Measurements from ENCODE around the gene XPO6. TPM values are rescaled to one million over a fixed set of nuclear protein-coding genes. Genes with fewer than 3 reads are reported as not detected.

Gene XPO6
- total and polyA plus RNA-seq, 4 donors, result 27.5 to 50.0 (median 36.0) TPM

DNA sequence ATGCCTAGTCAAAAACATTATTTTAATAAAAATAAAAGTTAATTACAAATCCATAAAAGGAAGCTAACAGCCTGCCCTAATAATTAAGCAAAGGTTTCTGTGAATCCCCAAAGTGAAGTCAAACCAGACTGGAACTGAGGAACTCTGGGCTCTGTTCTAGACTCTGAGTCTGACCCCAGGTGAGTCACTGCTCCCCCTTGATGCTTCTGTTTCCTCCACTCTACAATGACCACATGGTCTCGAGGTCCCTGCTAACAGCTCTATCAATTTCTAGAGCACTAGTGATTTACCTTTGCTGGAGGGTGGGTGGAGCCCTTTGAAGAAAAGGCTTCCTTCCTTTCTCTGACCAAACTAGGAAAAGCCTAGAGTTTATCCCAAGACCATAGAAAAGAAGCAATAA lies 32.4 kb downstream of the XPO6 start:
- Histone ChIP-seq H3K4me1 (ENCODE audit: control insufficient read depth in 4 of 4, insufficient read depth in 4 of 4, low read length in 3 of 4) (peaks cover 0 to 14% (median 9%) of the 10 kb centered on the region in 4 donors), H3K27ac (ENCODE audit: low read depth in 1 of 2, low read length in 2 of 2) (no peak overlapping the region), H3K4me3 (ENCODE audit: low read depth in 1 of 3, low read length in 3 of 3) (no peak overlapping the region), H3K27me3 (ENCODE audit: control insufficient read depth in 4 of 4, insufficient read depth in 4 of 4, low read length in 3 of 4) (no peaks in the 10 kb centered on the region), H3K36me3 (ENCODE audit: control insufficient read depth in 4 of 4, insufficient read depth in 3 of 4, low read depth in 1 of 4, low read length in 3 of 4) (peaks cover 2 to 24% (median 6%) of the 10 kb centered on the region in 4 donors), H3K9me3 (ENCODE audit: control insufficient read depth in 4 of 4, low read length in 3 of 4) (no peaks in the 10 kb centered on the region), H3K9ac (ENCODE audit: low read depth in 1 of 2, low read length in 2 of 2) (no peak overlapping the region)
- no peak for TF ChIP-seq HNF4A (conservative IDR thresholded peaks at IDR 0.05)
- TF ChIP-seq YY1 (IDR thresholded peaks at IDR 0.05), result no peak
- DNase-seq (ENCODE audit: low spot score), result no peak
- WGBS, result 91% methylated on average over 1 of the region's 1 CpG

DNA sequence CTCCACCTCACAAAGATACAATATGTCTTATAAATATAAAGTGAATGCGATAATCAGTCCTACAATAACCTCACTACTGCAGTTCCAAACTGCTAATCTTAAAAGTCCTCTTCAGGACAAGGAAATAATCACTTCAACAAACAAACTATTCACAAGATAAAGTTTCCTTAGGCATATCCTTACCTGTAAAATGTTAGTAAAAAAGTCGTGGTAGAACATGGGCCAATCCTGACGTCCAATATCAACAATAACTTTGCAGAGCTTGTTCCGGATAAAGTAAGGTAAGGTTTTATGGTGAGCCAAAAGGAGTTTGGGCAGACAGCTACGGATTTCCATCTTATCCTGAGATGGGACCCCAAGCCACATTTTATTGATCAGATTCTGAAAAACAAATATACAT lies 36.0 kb downstream of the XPO6 start:
- Histone ChIP-seq H3K36me3 (ENCODE audit: control insufficient read depth in 4 of 4, insufficient read depth in 3 of 4, low read depth in 1 of 4, low read length in 3 of 4) (peaks cover 8 to 44% (median 19%) of the 10 kb centered on the region in 4 donors), H3K27ac (ENCODE audit: low read depth in 1 of 2, low read length in 2 of 2) (no peak overlapping the region), H3K9ac (ENCODE audit: low read depth in 1 of 2, low read length in 2 of 2) (no peak overlapping the region), H3K27me3 (ENCODE audit: control insufficient read depth in 4 of 4, insufficient read depth in 4 of 4, low read length in 3 of 4) (no peaks in the 10 kb centered on the region), H3K4me1 (ENCODE audit: control insufficient read depth in 4 of 4, insufficient read depth in 4 of 4, low read length in 3 of 4) (peaks cover 0 to 2% (median 0%) of the 10 kb centered on the region in 4 donors), H3K4me3 (ENCODE audit: low read depth in 1 of 3, low read length in 3 of 3) (no peak overlapping the region), H3K9me3 (ENCODE audit: control insufficient read depth in 4 of 4, low read length in 3 of 4) (no peaks in the 10 kb centered on the region)
- no peak for DNase-seq (ENCODE audit: low spot score)
- TF ChIP-seq RXRA (IDR thresholded peaks at IDR 0.05) (no peak), FOXA2 (IDR thresholded peaks at IDR 0.05) (no peak), JUND (IDR thresholded peaks at IDR 0.05) (no peak), YY1 (IDR thresholded peaks at IDR 0.05) (no peak)
- WGBS, result 89% methylated on average over 5 of the region's 5 CpGs

DNA sequence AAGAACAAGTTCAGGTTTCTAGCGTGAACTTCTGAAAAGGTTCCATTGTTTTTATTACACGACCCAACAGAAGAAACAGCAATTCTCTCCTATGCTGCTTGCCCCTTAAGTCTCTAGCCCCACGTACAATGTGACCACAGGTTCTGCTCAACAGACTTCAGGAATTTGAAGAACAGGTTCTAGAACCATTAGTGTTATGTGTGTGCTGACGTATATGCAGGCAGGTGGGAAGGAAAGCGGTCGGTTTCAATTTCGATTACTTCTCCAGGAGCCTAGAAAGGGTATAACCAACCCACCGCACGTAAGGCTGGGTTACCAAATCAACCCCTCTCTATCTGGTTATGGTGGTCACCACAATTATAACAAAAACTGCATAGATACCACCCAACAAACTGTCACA lies 39.4 kb downstream of the XPO6 start:
- Histone ChIP-seq H3K9ac (ENCODE audit: low read depth in 1 of 2, low read length in 2 of 2) (no peak overlapping the region), H3K4me3 (ENCODE audit: low read depth in 1 of 3, low read length in 3 of 3) (no peak overlapping the region), H3K9me3 (ENCODE audit: control insufficient read depth in 4 of 4, low read length in 3 of 4) (no peaks in the 10 kb centered on the region), H3K27me3 (ENCODE audit: control insufficient read depth in 4 of 4, insufficient read depth in 4 of 4, low read length in 3 of 4) (no peaks in the 10 kb centered on the region), H3K27ac (ENCODE audit: low read depth in 1 of 2, low read length in 2 of 2) (no peak overlapping the region), H3K36me3 (ENCODE audit: control insufficient read depth in 4 of 4, insufficient read depth in 3 of 4, low read depth in 1 of 4, low read length in 3 of 4) (peaks cover 8 to 52% (median 26%) of the 10 kb centered on the region in 4 donors), H3K4me1 (ENCODE audit: control insufficient read depth in 4 of 4, insufficient read depth in 4 of 4, low read length in 3 of 4) (no peaks in the 10 kb centered on the region)
- TF ChIP-seq, protein P1, sequence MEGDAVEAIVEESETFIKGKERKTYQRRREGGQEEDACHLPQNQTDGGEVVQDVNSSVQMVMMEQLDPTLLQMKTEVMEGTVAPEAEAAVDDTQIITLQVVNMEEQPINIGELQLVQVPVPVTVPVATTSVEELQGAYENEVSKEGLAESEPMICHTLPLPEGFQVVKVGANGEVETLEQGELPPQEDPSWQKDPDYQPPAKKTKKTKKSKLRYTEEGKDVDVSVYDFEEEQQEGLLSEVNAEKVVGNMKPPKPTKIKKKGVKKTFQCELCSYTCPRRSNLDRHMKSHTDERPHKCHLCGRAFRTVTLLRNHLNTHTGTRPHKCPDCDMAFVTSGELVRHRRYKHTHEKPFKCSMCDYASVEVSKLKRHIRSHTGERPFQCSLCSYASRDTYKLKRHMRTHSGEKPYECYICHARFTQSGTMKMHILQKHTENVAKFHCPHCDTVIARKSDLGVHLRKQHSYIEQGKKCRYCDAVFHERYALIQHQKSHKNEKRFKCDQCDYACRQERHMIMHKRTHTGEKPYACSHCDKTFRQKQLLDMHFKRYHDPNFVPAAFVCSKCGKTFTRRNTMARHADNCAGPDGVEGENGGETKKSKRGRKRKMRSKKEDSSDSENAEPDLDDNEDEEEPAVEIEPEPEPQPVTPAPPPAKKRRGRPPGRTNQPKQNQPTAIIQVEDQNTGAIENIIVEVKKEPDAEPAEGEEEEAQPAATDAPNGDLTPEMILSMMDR (IDR thresholded peaks at IDR 0.05; ENCODE audit: low read depth, low read length, missing input control), result no peak
- TF ChIP-seq RXRA (IDR thresholded peaks at IDR 0.05), result no peak
- TF ChIP-seq, protein P2, sequence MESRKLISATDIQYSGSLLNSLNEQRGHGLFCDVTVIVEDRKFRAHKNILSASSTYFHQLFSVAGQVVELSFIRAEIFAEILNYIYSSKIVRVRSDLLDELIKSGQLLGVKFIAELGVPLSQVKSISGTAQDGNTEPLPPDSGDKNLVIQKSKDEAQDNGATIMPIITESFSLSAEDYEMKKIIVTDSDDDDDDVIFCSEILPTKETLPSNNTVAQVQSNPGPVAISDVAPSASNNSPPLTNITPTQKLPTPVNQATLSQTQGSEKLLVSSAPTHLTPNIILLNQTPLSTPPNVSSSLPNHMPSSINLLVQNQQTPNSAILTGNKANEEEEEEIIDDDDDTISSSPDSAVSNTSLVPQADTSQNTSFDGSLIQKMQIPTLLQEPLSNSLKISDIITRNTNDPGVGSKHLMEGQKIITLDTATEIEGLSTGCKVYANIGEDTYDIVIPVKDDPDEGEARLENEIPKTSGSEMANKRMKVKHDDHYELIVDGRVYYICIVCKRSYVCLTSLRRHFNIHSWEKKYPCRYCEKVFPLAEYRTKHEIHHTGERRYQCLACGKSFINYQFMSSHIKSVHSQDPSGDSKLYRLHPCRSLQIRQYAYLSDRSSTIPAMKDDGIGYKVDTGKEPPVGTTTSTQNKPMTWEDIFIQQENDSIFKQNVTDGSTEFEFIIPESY (IDR thresholded peaks at IDR 0.05), result no peak
- TF ChIP-seq RAD21 (IDR thresholded peaks at IDR 0.05), result no peak
- TF ChIP-seq HNF4A (conservative IDR thresholded peaks at IDR 0.05), result no peak
- no peak for TF ChIP-seq NR2F2 (IDR thresholded peaks at IDR 0.05)
- TF ChIP-seq FOXA1 (IDR thresholded peaks at IDR 0.05), result no peak
- no peak for TF ChIP-seq FOXA2 (IDR thresholded peaks at IDR 0.05)
- no peak for TF ChIP-seq HNF4G (IDR thresholded peaks at IDR 0.05)
- TF ChIP-seq, protein P3, sequence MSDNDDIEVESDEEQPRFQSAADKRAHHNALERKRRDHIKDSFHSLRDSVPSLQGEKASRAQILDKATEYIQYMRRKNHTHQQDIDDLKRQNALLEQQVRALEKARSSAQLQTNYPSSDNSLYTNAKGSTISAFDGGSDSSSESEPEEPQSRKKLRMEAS (IDR thresholded peaks at IDR 0.05), result no peak
- TF ChIP-seq, protein P4, sequence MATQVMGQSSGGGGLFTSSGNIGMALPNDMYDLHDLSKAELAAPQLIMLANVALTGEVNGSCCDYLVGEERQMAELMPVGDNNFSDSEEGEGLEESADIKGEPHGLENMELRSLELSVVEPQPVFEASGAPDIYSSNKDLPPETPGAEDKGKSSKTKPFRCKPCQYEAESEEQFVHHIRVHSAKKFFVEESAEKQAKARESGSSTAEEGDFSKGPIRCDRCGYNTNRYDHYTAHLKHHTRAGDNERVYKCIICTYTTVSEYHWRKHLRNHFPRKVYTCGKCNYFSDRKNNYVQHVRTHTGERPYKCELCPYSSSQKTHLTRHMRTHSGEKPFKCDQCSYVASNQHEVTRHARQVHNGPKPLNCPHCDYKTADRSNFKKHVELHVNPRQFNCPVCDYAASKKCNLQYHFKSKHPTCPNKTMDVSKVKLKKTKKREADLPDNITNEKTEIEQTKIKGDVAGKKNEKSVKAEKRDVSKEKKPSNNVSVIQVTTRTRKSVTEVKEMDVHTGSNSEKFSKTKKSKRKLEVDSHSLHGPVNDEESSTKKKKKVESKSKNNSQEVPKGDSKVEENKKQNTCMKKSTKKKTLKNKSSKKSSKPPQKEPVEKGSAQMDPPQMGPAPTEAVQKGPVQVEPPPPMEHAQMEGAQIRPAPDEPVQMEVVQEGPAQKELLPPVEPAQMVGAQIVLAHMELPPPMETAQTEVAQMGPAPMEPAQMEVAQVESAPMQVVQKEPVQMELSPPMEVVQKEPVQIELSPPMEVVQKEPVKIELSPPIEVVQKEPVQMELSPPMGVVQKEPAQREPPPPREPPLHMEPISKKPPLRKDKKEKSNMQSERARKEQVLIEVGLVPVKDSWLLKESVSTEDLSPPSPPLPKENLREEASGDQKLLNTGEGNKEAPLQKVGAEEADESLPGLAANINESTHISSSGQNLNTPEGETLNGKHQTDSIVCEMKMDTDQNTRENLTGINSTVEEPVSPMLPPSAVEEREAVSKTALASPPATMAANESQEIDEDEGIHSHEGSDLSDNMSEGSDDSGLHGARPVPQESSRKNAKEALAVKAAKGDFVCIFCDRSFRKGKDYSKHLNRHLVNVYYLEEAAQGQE (IDR thresholded peaks at IDR 0.05), result no peak
- TF ChIP-seq YY1 (IDR thresholded peaks at IDR 0.05), result no peak
- TF ChIP-seq TAF1 (conservative IDR thresholded peaks at IDR 0.05), result no peak
- no peak for TF ChIP-seq JUND (IDR thresholded peaks at IDR 0.05)
- TF ChIP-seq, protein P5, sequence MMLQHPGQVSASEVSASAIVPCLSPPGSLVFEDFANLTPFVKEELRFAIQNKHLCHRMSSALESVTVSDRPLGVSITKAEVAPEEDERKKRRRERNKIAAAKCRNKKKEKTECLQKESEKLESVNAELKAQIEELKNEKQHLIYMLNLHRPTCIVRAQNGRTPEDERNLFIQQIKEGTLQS (IDR thresholded peaks at IDR 0.05), result no peak
- TF ChIP-seq SP1 (IDR thresholded peaks at IDR 0.05), result no peak
- TF ChIP-seq GABPA (IDR thresholded peaks at IDR 0.05 in 1 of 2, conservative IDR thresholded peaks at IDR 0.05 in 1 of 2), result no peak
- no peak for TF ChIP-seq EGR1 (IDR thresholded peaks at IDR 0.05; ENCODE audit: low read depth in 2 of 2)
- DNase-seq (ENCODE audit: low spot score), result no peak
- WGBS, result 86% methylated on average over 9 of the region's 9 CpGs
